ENCODE data around the gene SPOCD1.
A peak's percentile ranks its signal among the peaks of the same experiment; 100 is the strongest.

SPOCD1 gene

DNA sequence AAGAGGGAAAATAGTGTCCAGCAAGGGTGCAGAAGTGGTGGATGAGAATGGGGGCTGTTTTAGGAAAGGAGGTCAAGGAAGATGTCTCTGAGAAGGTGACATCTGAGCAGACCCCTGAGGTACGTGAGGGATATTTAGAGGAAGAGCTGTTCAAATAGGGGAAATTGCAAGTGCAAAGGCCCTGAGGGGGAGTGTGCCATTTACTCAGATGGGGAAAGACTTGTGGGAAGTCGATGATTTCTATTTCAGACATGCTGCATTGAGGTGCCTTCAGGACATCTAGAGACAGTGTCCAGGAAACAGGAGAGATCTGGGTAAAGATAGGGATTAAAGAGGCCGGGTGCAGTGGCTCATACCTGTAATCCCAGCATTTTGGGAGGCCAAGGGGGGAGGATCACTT, 41.3 kb downstream of the SPOCD1 start:
- no peak overlapping the region for H2BK5ac ChIP-seq (ENCODE audit: low read depth, low read length, poor library complexity)
- H3K4me2 ChIP-seq (ENCODE audit: low read length): no peak overlapping the region
- no peak overlapping the region for H4K8ac ChIP-seq (ENCODE audit: low read depth, low read length)
- no peaks in the 10 kb centered on the region for H3K36me3 ChIP-seq (ENCODE audit: control insufficient read depth in 1 of 2, insufficient read depth in 2 of 2, low read length in 2 of 2)
- H3K4ac ChIP-seq (ENCODE audit: low read depth, low read length): no peak overlapping the region
- H2AK5ac ChIP-seq (ENCODE audit: low read length): no peak overlapping the region
- H3K4me3 ChIP-seq (ENCODE audit: low read depth, low read length): no peak overlapping the region
- no CpG with 5 or more reads among the region's 3 CpGs for WGBS (ENCODE audit: extremely low coverage, insufficient coverage, insufficient read length)
- peaks cover 7 to 8% of the 10 kb centered on the region in 2 experiments for H3K4me1 ChIP-seq (ENCODE audit: control insufficient read depth in 1 of 2, insufficient read depth in 2 of 2, low read length in 2 of 2)
- no peak overlapping the region for H4K91ac ChIP-seq (ENCODE audit: low read depth, low read length)
- peaks cover 31% of the 10 kb centered on the region for H3K27me3 ChIP-seq (ENCODE audit: insufficient read depth, low read length)
- no peak overlapping the region for H3K18ac ChIP-seq (ENCODE audit: low read length)
- H3K23ac ChIP-seq (ENCODE audit: low read length): no peak overlapping the region
- H3K79me1 ChIP-seq (ENCODE audit: low read length): no peaks in the 10 kb centered on the region
- peak in 1 of 2 donors; percentile 43 for DNase-seq
- no peak overlapping the region for H4K12ac ChIP-seq (ENCODE audit: low read depth, low read length)
- H3K9ac ChIP-seq (ENCODE audit: low read length): no peak overlapping the region
- peaks cover 9% of the 10 kb centered on the region for H3K9me3 ChIP-seq (ENCODE audit: insufficient read depth, low read depth, low read length)
- H3K27ac ChIP-seq (ENCODE audit: low read depth, low read length): no peak overlapping the region
- no peak overlapping the region for H2BK12ac ChIP-seq (ENCODE audit: low read length)
- H2AFZ ChIP-seq (ENCODE audit: insufficient read depth, low read length, poor library complexity): no peak overlapping the region
- no peaks in the 10 kb centered on the region for H3K79me2 ChIP-seq (ENCODE audit: control insufficient read depth, insufficient read depth, low read length, poor library complexity)
- no peak overlapping the region for H2BK120ac ChIP-seq (ENCODE audit: insufficient read depth, low read length, poor library complexity)
- no peak overlapping the region for H3K14ac ChIP-seq (ENCODE audit: low read length)

- H4K8ac ChIP-seq (ENCODE audit: low read depth, low read length): no peak overlapping the region
- WGBS (ENCODE audit: extremely low coverage, insufficient coverage, insufficient read length): no CpG with 5 or more reads among the region's 5 CpGs
- H2AK5ac ChIP-seq (ENCODE audit: low read length): no peak overlapping the region
- no peak overlapping the region for H3K4me2 ChIP-seq (ENCODE audit: low read length)
- H3K4me3 ChIP-seq (ENCODE audit: low read depth, low read length): no peak overlapping the region
- peaks cover 31% of the 10 kb centered on the region for H3K27me3 ChIP-seq (ENCODE audit: insufficient read depth, low read length)
- no peak for DNase-seq
- no peak overlapping the region for H2BK12ac ChIP-seq (ENCODE audit: low read length)
- no peak overlapping the region for H2BK120ac ChIP-seq (ENCODE audit: insufficient read depth, low read length, poor library complexity)
- no peak overlapping the region for H3K9ac ChIP-seq (ENCODE audit: low read length)
- H3K9me3 ChIP-seq (ENCODE audit: insufficient read depth, low read depth, low read length): peaks cover 9% of the 10 kb centered on the region
- no peak overlapping the region for H4K91ac ChIP-seq (ENCODE audit: low read depth, low read length)
- H3K36me3 ChIP-seq (ENCODE audit: control insufficient read depth in 1 of 2, insufficient read depth in 2 of 2, low read length in 2 of 2): no peaks in the 10 kb centered on the region
- H3K23ac ChIP-seq (ENCODE audit: low read length): no peak overlapping the region
- H3K14ac ChIP-seq (ENCODE audit: low read length): no peak overlapping the region
- no peaks in the 10 kb centered on the region for H3K79me1 ChIP-seq (ENCODE audit: low read length)
- H3K4ac ChIP-seq (ENCODE audit: low read depth, low read length): no peak overlapping the region
- no peaks in the 10 kb centered on the region for H3K79me2 ChIP-seq (ENCODE audit: control insufficient read depth, insufficient read depth, low read length, poor library complexity)
- no peak overlapping the region for H2AFZ ChIP-seq (ENCODE audit: insufficient read depth, low read length, poor library complexity)
- no peak overlapping the region for H2BK5ac ChIP-seq (ENCODE audit: low read depth, low read length, poor library complexity)
- H3K18ac ChIP-seq (ENCODE audit: low read length): no peak overlapping the region
- no peak overlapping the region for H4K12ac ChIP-seq (ENCODE audit: low read depth, low read length)
- H3K4me1 ChIP-seq (ENCODE audit: control insufficient read depth in 1 of 2, insufficient read depth in 2 of 2, low read length in 2 of 2): peaks cover 7 to 8% of the 10 kb centered on the region in 2 experiments
- no peak overlapping the region for H3K27ac ChIP-seq (ENCODE audit: low read depth, low read length)
Observed at GRCh38 chr1:31773861-31774260, 42.0 kb downstream of the SPOCD1 start.

GRCh38 chr1:31772669-31773248, 43.1 kb downstream of the SPOCD1 start:
- Histone ChIP-seq H3K18ac (ENCODE audit: low read length) (no peak overlapping the region), H2AK5ac (ENCODE audit: low read length) (no peak overlapping the region), H3K27me3 (ENCODE audit: insufficient read depth, low read length) (peaks cover 31% of the 10 kb centered on the region), H2BK12ac (ENCODE audit: low read length) (no peak overlapping the region), H3K14ac (ENCODE audit: low read length) (no peak overlapping the region), H3K79me2 (ENCODE audit: control insufficient read depth, insufficient read depth, low read length, poor library complexity) (no peaks in the 10 kb centered on the region), H3K9ac (ENCODE audit: low read length) (no peak overlapping the region), H3K79me1 (ENCODE audit: low read length) (no peaks in the 10 kb centered on the region), H3K27ac (ENCODE audit: low read depth, low read length) (no peak overlapping the region), H3K36me3 (ENCODE audit: control insufficient read depth in 1 of 2, insufficient read depth in 2 of 2, low read length in 2 of 2) (no peaks in the 10 kb centered on the region), H2BK5ac (ENCODE audit: low read depth, low read length, poor library complexity) (no peak overlapping the region), H2AFZ (ENCODE audit: insufficient read depth, low read length, poor library complexity) (no peak overlapping the region), H3K4me1 (ENCODE audit: control insufficient read depth in 1 of 2, insufficient read depth in 2 of 2, low read length in 2 of 2) (peaks cover 7 to 8% of the 10 kb centered on the region in 2 experiments), H3K4me3 (ENCODE audit: low read depth, low read length) (peak overlapping the region; percentile 3), H2BK120ac (ENCODE audit: insufficient read depth, low read length, poor library complexity) (no peak overlapping the region), H3K4ac (ENCODE audit: low read depth, low read length) (no peak overlapping the region), H3K23ac (ENCODE audit: low read length) (no peak overlapping the region), H3K4me2 (ENCODE audit: low read length) (peak overlapping the region; percentile 56), H4K12ac (ENCODE audit: low read depth, low read length) (no peak overlapping the region), H4K91ac (ENCODE audit: low read depth, low read length) (no peak overlapping the region), H3K9me3 (ENCODE audit: insufficient read depth, low read depth, low read length) (peaks cover 9% of the 10 kb centered on the region), H4K8ac (ENCODE audit: low read depth, low read length) (no peak overlapping the region)
- WGBS (ENCODE audit: extremely low coverage, insufficient coverage, insufficient read length): no CpG with 5 or more reads among the region's 49 CpGs
- DNase-seq: no peak

- Histone ChIP-seq H3K23ac (ENCODE audit: low read length) (no peak overlapping the region), H2BK5ac (ENCODE audit: low read depth, low read length, poor library complexity) (no peak overlapping the region)
- no CpG with 5 or more reads among the region's 68 CpGs for WGBS (ENCODE audit: extremely low coverage, insufficient coverage, insufficient read length)
Observed at GRCh38 chr1:31771891-31772668, 43.7 kb downstream of the SPOCD1 start.

More at GRCh38 chr1:31771891-31772668, 43.7 kb downstream of the SPOCD1 start:
- Histone ChIP-seq H2AK5ac (ENCODE audit: low read length) (no peak overlapping the region), H4K8ac (ENCODE audit: low read depth, low read length) (no peak overlapping the region), H3K18ac (ENCODE audit: low read length) (no peak overlapping the region), H3K36me3 (ENCODE audit: control insufficient read depth in 1 of 2, insufficient read depth in 2 of 2, low read length in 2 of 2) (no peaks in the 10 kb centered on the region), H3K14ac (ENCODE audit: low read length) (no peak overlapping the region), H3K4me3 (ENCODE audit: low read depth, low read length) (peak overlapping the region; percentile 3), H3K9ac (ENCODE audit: low read length) (no peak overlapping the region), H3K79me1 (ENCODE audit: low read length) (no peaks in the 10 kb centered on the region), H3K4ac (ENCODE audit: low read depth, low read length) (no peak overlapping the region), H4K12ac (ENCODE audit: low read depth, low read length) (no peak overlapping the region), H3K9me3 (ENCODE audit: insufficient read depth, low read depth, low read length) (peaks cover 9% of the 10 kb centered on the region), H2AFZ (ENCODE audit: insufficient read depth, low read length, poor library complexity) (no peak overlapping the region), H2BK12ac (ENCODE audit: low read length) (no peak overlapping the region), H2BK120ac (ENCODE audit: insufficient read depth, low read length, poor library complexity) (no peak overlapping the region), H3K4me1 (ENCODE audit: control insufficient read depth in 1 of 2, insufficient read depth in 2 of 2, low read length in 2 of 2) (peaks cover 7 to 8% of the 10 kb centered on the region in 2 experiments), H3K27ac (ENCODE audit: low read depth, low read length) (no peak overlapping the region), H3K79me2 (ENCODE audit: control insufficient read depth, insufficient read depth, low read length, poor library complexity) (no peaks in the 10 kb centered on the region), H4K91ac (ENCODE audit: low read depth, low read length) (no peak overlapping the region), H3K4me2 (ENCODE audit: low read length) (peak overlapping the region; percentile 56), H3K27me3 (ENCODE audit: insufficient read depth, low read length) (peaks cover 31% of the 10 kb centered on the region)
- DNase-seq: no peak

Measured in trophoblast cell (in vitro differentiated cells and primary cell).